ENCODE data around the gene RAMP2. TPM values are rescaled to one million over a fixed set of nuclear protein-coding genes. Genes with fewer than 3 reads are reported as not detected.
A peak's percentile ranks its signal among the peaks of the same experiment; 100 is the strongest.

RAMP2 gene
- total and polyA plus RNA-seq, 2 of the 13 experiments (the other 11 are each of a cell fraction or from before 2014, with no cell fraction given): 1.4 to 5.2 TPM

DNA sequence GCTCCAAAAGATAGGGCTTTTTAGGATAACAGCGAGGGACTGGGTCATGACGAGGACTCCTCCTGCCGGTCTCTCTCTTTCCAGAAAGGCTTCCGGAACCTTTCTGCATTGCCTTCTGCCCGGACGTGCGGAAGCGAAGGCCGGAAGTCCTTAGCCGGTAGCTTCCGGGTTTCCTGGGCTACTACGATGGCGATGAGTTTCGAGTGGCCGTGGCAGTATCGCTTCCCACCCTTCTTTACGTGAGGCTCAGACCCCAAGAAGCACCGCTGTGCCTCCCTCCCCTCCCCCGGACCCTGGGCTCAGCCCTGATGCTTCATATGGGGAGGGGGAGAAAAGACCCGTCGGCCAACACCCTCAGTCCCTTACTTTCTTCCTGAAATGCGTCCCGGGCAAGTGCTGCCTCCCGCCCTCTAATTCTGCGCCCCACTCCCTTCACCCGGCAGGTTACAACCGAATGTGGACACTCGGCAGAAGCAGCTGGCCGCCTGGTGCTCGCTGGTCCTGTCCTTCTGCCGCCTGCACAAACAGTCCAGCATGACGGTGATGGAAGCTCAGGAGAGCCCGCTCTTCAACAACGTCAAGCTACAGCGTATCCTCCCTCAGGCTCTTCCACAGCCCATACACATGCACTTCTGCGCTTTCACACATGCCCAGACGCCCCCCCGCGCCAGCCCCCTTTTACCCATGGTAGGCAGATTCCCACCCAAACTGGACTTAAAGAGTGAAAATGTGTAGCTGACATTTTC lies 12.4 kb downstream of the RAMP2 start, which contains the start of gene VPS25 (continued):
- TF ChIP-seq, protein P1, sequence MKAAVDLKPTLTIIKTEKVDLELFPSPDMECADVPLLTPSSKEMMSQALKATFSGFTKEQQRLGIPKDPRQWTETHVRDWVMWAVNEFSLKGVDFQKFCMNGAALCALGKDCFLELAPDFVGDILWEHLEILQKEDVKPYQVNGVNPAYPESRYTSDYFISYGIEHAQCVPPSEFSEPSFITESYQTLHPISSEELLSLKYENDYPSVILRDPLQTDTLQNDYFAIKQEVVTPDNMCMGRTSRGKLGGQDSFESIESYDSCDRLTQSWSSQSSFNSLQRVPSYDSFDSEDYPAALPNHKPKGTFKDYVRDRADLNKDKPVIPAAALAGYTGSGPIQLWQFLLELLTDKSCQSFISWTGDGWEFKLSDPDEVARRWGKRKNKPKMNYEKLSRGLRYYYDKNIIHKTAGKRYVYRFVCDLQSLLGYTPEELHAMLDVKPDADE (CRISPR knock-in tag; IDR thresholded peaks at IDR 0.05): 0 out of 2 replicates have a peak, but pooled peaks have one; percentile 69
- TF ChIP-seq SNRNP70 (IDR thresholded peaks at IDR 0.05; ENCODE audit: low read depth, low read length): no peak
- no peak for TF ChIP-seq ZBTB1 (CRISPR knock-in tag; IDR thresholded peaks at IDR 0.05; ENCODE audit: borderline replicate concordance)
- peak; percentile 99 for TF ChIP-seq KAT7 (CRISPR knock-in tag; IDR thresholded peaks at IDR 0.05; ENCODE audit: borderline replicate concordance)
- no peak for TF ChIP-seq SOX13 (IDR thresholded peaks at IDR 0.05)
- peak in 1 of 2 experiments; percentile 62; a peak in 2 of 4 replicates for TF ChIP-seq SOX13 (CRISPR knock-in tag; conservative IDR thresholded peaks at IDR 0.05 in 1 of 2, IDR thresholded peaks at IDR 0.05 in 1 of 2)
- TF ChIP-seq POLR2AphosphoS5 (IDR thresholded peaks at IDR 0.05; ENCODE audit: low read depth, low read length): peak; percentile 98
- TF ChIP-seq ZNF564 (CRISPR knock-in tag; IDR thresholded peaks at IDR 0.05): peak; percentile 79
- TF ChIP-seq, protein P2, sequence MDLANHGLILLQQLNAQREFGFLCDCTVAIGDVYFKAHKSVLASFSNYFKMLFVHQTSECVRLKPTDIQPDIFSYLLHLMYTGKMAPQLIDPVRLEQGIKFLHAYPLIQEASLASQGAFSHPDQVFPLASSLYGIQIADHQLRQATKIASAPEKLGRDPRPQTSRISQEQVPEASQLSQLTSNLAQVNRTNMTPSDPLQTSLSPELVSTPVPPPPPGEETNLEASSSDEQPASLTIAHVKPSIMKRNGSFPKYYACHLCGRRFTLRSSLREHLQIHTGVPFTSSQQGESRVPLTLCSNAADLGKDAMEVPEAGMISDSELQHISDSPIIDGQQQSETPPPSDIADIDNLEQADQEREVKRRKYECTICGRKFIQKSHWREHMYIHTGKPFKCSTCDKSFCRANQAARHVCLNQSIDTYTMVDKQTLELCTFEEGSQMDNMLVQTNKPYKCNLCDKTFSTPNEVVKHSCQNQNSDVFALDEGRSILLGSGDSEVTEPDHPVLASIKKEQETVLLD (CRISPR knock-in tag; IDR thresholded peaks at IDR 0.05; ENCODE audit: low read depth): no peak
- no peak for TF ChIP-seq ZNF644 (CRISPR knock-in tag; IDR thresholded peaks at IDR 0.05; ENCODE audit: low read depth)
- peak; percentile 92; the same call in 1 of the 2 replicates for TF ChIP-seq ZNF451 (CRISPR knock-in tag; IDR thresholded peaks at IDR 0.05)
- TF ChIP-seq, protein P3, sequence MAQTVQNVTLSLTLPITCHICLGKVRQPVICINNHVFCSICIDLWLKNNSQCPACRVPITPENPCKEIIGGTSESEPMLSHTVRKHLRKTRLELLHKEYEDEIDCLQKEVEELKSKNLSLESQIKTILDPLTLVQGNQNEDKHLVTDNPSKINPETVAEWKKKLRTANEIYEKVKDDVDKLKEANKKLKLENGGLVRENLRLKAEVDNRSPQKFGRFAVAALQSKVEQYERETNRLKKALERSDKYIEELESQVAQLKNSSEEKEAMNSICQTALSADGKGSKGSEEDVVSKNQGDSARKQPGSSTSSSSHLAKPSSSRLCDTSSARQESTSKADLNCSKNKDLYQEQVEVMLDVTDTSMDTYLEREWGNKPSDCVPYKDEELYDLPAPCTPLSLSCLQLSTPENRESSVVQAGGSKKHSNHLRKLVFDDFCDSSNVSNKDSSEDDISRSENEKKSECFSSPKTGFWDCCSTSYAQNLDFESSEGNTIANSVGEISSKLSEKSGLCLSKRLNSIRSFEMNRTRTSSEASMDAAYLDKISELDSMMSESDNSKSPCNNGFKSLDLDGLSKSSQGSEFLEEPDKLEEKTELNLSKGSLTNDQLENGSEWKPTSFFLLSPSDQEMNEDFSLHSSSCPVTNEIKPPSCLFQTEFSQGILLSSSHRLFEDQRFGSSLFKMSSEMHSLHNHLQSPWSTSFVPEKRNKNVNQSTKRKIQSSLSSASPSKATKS (CRISPR knock-in tag; IDR thresholded peaks at IDR 0.05): no peak; the same call in 1 of the 2 replicates
- no peak for TF ChIP-seq ZNF629 (CRISPR knock-in tag; conservative IDR thresholded peaks at IDR 0.05)
- TF ChIP-seq, protein P4, sequence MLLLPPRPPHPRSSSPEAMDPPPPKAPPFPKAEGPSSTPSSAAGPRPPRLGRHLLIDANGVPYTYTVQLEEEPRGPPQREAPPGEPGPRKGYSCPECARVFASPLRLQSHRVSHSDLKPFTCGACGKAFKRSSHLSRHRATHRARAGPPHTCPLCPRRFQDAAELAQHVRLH (CRISPR knock-in tag; IDR thresholded peaks at IDR 0.05; ENCODE audit: borderline replicate concordance, low read depth): peak; percentile 92
- TF ChIP-seq SP5 (CRISPR knock-in tag; IDR thresholded peaks at IDR 0.05; ENCODE audit: borderline replicate concordance, low read depth): no peak; the same call in 1 of the 2 replicates
- TF ChIP-seq ZNF20 (CRISPR knock-in tag; IDR thresholded peaks at IDR 0.05): no peak
- TF ChIP-seq XRCC5 (optimal IDR thresholded peaks at IDR 0.05; ENCODE audit: low read length): peak; percentile 99
- TF ChIP-seq FLYWCH1 (CRISPR knock-in tag; IDR thresholded peaks at IDR 0.05): no peak
- no peak for TF ChIP-seq ZNF749 (CRISPR knock-in tag; IDR thresholded peaks at IDR 0.05; ENCODE audit: borderline replicate concordance)
- TF ChIP-seq ISL2 (CRISPR knock-in tag; IDR thresholded peaks at IDR 0.05): peak; percentile 79
- TF ChIP-seq MXI1 (IDR thresholded peaks at IDR 0.05; ENCODE audit: borderline replicate concordance, low read depth, low read length): peak; percentile 84; the same call in 2 of the 3 replicates
- TF ChIP-seq, protein P5, sequence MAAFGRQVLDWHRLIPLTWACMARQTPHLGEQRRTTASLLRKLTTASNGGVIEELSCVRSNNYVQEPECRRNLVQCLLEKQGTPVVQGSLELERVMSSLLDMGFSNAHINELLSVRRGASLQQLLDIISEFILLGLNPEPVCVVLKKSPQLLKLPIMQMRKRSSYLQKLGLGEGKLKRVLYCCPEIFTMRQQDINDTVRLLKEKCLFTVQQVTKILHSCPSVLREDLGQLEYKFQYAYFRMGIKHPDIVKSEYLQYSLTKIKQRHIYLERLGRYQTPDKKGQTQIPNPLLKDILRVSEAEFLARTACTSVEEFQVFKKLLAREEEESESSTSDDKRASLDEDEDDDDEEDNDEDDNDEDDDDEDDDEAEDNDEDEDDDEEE (CRISPR knock-in tag; IDR thresholded peaks at IDR 0.05): no peak
